WTC11 (cell line): ENCODE measurements around the gene MEPCE. TPM values are rescaled to one million over a fixed set of nuclear protein-coding genes. Genes with fewer than 3 reads are reported as not detected.

Source experiments
- ATAC-seq: fragments of 200-7000 bp; cut with Tn5 transposase; 2 replicates; pipeline ENCODE4 v1.10.0; 2021; ENCODE audit warnings: mild to moderate bottlenecking, moderate library complexity
- CTCF ChIA-PET: fragments of 300-600 bp; sonication (Branson Sonifier 250); formaldehyde crosslinking; loops from one replicate; lab custom pipeline; 2021; ENCODE audit warnings: antibody characterized with exemption; lab: Charles Lee
- POLR2A ChIA-PET: fragments of 350-600 bp; sonication (Branson Sonifier 250); formaldehyde crosslinking; loops from one replicate; lab custom pipeline; 2021; ENCODE audit warnings: antibody characterized with exemption; lab: Charles Lee
- DNase-seq: peaks from one replicate; pipeline ENCODE4 v3.0.0; 2021; ENCODE audit warnings: low spot score
- H3K27ac Mint-ChIP-seq: 2 replicates; pipeline ENCODE4 v1.8.0; 2021; ENCODE audit warnings: mixed read lengths
- H3K27me3 Mint-ChIP-seq: 2 replicates; pipeline ENCODE4 v1.8.0; 2021; ENCODE audit warnings: low read depth, mild to moderate bottlenecking, moderate library complexity, mixed read lengths
- H3K36me3 Mint-ChIP-seq: 2 replicates; pipeline ENCODE4 v1.8.0; 2021; ENCODE audit warnings: mixed read lengths
- H3K4me1 Mint-ChIP-seq: 2 replicates; pipeline ENCODE4 v1.8.0; 2022; ENCODE audit warnings: mixed read lengths
- H3K4me3 Mint-ChIP-seq: 2 replicates; pipeline ENCODE4 v1.8.0; 2021; ENCODE audit warnings: mild to moderate bottlenecking, moderate library complexity, mixed read lengths
- H3K9me3 Mint-ChIP-seq: 2 replicates; pipeline ENCODE4 v1.8.0; 2021; ENCODE audit warnings: mixed read lengths
- AFF4 ChIP-seq: sonication (generic); formaldehyde crosslinking; IDR thresholded peaks from 2 replicates; pipeline ENCODE4 v1.8.1; 2023; ENCODE audit warnings: mild to moderate bottlenecking, missing genetic modification reagents, borderline replicate concordance
- ATF1 ChIP-seq: sonication (generic); formaldehyde crosslinking; IDR thresholded peaks from 2 replicates; pipeline ENCODE4 v1.8.1; 2023; ENCODE audit warnings: mild to moderate bottlenecking, moderate library complexity, missing genetic modification reagents
- CTCF ChIP-seq: fragments of 200-600 bp; IDR thresholded peaks from 2 replicates; pipeline ENCODE4 v1.8.0; 2022; ENCODE audit warnings: antibody characterized with exemption
- E2F4 ChIP-seq: sonication (generic); formaldehyde crosslinking; IDR thresholded peaks from 2 replicates; pipeline ENCODE4 v1.8.1; 2022; ENCODE audit warnings: low read depth, mild to moderate bottlenecking, moderate library complexity, missing genetic modification reagents, borderline replicate concordance
- ELF4 ChIP-seq: sonication (generic); formaldehyde crosslinking; IDR thresholded peaks from 2 replicates; pipeline ENCODE4 v1.8.1; 2022; ENCODE audit warnings: low read depth, mild to moderate bottlenecking, moderate library complexity, missing genetic modification reagents
- FOXK1 ChIP-seq: sonication (generic); formaldehyde crosslinking; IDR thresholded peaks from 2 replicates; pipeline ENCODE4 v1.8.0; 2022; ENCODE audit warnings: mild to moderate bottlenecking, moderate library complexity, missing genetic modification reagents
- FOXP4 ChIP-seq: sonication (generic); formaldehyde crosslinking; IDR thresholded peaks from 2 replicates; pipeline ENCODE4 v1.8.0; 2022; ENCODE audit warnings: mild to moderate bottlenecking, missing genetic modification reagents
- IRF1 ChIP-seq: sonication (generic); formaldehyde crosslinking; IDR thresholded peaks from 2 replicates; pipeline ENCODE4 v1.8.0; 2023; ENCODE audit warnings: missing genetic modification reagents
- MLX ChIP-seq: sonication (generic); formaldehyde crosslinking; IDR thresholded peaks from 2 replicates; pipeline ENCODE4 v1.8.1; 2023; ENCODE audit warnings: mild to moderate bottlenecking, missing genetic modification reagents, moderate library complexity
- OVOL2 ChIP-seq: fragments of 250-450 bp; sonication (Bioruptor Pico); IDR thresholded peaks from 2 replicates; pipeline ENCODE4 v1.9.0; 2021; ENCODE audit warnings: mild to moderate bottlenecking, borderline replicate concordance
- PRDM15 ChIP-seq: sonication (generic); formaldehyde crosslinking; IDR thresholded peaks from 2 replicates; pipeline ENCODE4 v1.8.0; 2022; ENCODE audit warnings: missing genetic modification reagents
- RORB ChIP-seq: fragments of 250-450 bp; sonication (Bioruptor Pico); IDR thresholded peaks from 2 replicates; pipeline ENCODE4 v1.9.0; 2021; ENCODE audit warnings: mild to moderate bottlenecking
- TEAD1 ChIP-seq: sonication (generic); formaldehyde crosslinking; IDR thresholded peaks from 2 replicates; pipeline ENCODE4 v1.8.0; 2022; ENCODE audit warnings: mild to moderate bottlenecking, missing genetic modification reagents
- USF1 ChIP-seq: sonication (generic); formaldehyde crosslinking; IDR thresholded peaks from 2 replicates; pipeline ENCODE4 v1.8.0; 2022; ENCODE audit warnings: mild to moderate bottlenecking, missing genetic modification reagents
- ZNF532 ChIP-seq: fragments of 250-450 bp; sonication (Bioruptor Pico); IDR thresholded peaks from 2 replicates; pipeline ENCODE4 v1.9.0; 2021; ENCODE audit warnings: mild to moderate bottlenecking, borderline replicate concordance
- total RNA-seq: library from RNA; stranded (reverse); gene quantifications from 3 replicates; pipeline ENCODE4 v1.2.3, GENCODE V29; 2021

Gene MEPCE
- total RNA-seq, 1 experiment from 2014 or later, result 41.9 TPM

GRCh38 chr7:100478958-100479660 is 49.5 kb downstream of the MEPCE start, which contains the start of gene TSC22D4:
Gene TSC22D4 (minus strand): TSS chr7:100479214. CDS start chr7:100478038, 1,176 bp downstream.
- peak; percentile 70 for ATAC-seq
- no peaks in the 10 kb centered on the region for H3K36me3 Mint-ChIP-seq
- H3K27me3 Mint-ChIP-seq, result no peaks in the 10 kb centered on the region
- POLR2A ChIA-PET, result interaction anchor here (0.5 to 1.9 kb wide), 8 partner anchors 10 to 348 kb away, joined by 3 to 7 read pairs (median 3); partner anchors contain the start of genes AGFG2, EPHB4 and ZCWPW1
- H3K4me1 Mint-ChIP-seq, result peaks cover 20% of the 10 kb centered on the region
- CTCF ChIA-PET, result interaction anchor here (0.6 to 7.3 kb wide), 24 partner anchors 9 to 307 kb away, joined by 3 to 82 read pairs (median 6); partner anchors contain the start of genes AGFG2, FBXO24, LRCH4 and POP7
- peak within 1 kb of the TSS; percentile 78 for H3K4me3 Mint-ChIP-seq
- no peaks in the 10 kb centered on the region for H3K9me3 Mint-ChIP-seq
- peak within 1 kb of the TSS; percentile 92 for H3K27ac Mint-ChIP-seq
- peak; percentile 96 for DNase-seq
- TF ChIP-seq OVOL2 (CRISPR knock-in tag), result no peak
- no peak for TF ChIP-seq IRF1
- no peak for TF ChIP-seq MLX (CRISPR knock-in tag)
- TF ChIP-seq CTCF, result no peak
- TF ChIP-seq ELF4 (CRISPR knock-in tag), result peak; percentile 61; the same call in 1 of the 2 replicates
- 0 out of 2 replicates have a peak, but pooled peaks have one; percentile 19 for TF ChIP-seq FOXP4 (CRISPR knock-in tag)
- TF ChIP-seq USF1 (CRISPR knock-in tag), result peak; percentile 42; the same call in 1 of the 2 replicates
- TF ChIP-seq FOXK1 (CRISPR knock-in tag), result peak; percentile 90
- no peak for TF ChIP-seq ZNF532
- no peak; the same call in 1 of the 2 replicates for TF ChIP-seq AFF4
- TF ChIP-seq ATF1 (CRISPR knock-in tag), result no peak
- TF ChIP-seq RORB (CRISPR knock-in tag), result no peak
- TF ChIP-seq TEAD1, result peak; percentile 46; the same call in 1 of the 2 replicates
- TF ChIP-seq PRDM15 (CRISPR knock-in tag), result no peak
- no peak for TF ChIP-seq E2F4 (CRISPR knock-in tag)
